SK-N-SH treated with all-trans-retinoic acid at 6 μM for 48 hours (cell line): Measurements from ENCODE around the gene CUL1.

Experiments used
- ARNTL ChIP-seq: fragments of 450-650 bp; formaldehyde crosslinking; IDR thresholded peaks from 2 replicates; pipeline ENCODE4 v1.5.0; 2020; ENCODE audit warnings: low read depth, mild to moderate bottlenecking, moderate library complexity, borderline replicate concordance
- CSRNP3 ChIP-seq: fragments of 250-450 bp; sonication (Bioruptor Pico); IDR thresholded peaks from 2 replicates; pipeline ENCODE4 v1.5.1; 2021; ENCODE audit warnings: mild to moderate bottlenecking, moderate library complexity
- GLIS3 ChIP-seq: fragments of 250-450 bp; sonication (Bioruptor Pico); IDR thresholded peaks from 2 replicates; pipeline ENCODE4 v1.5.0; 2020; ENCODE audit warnings: mild to moderate bottlenecking, moderate library complexity
- ISL1 ChIP-seq: fragments of 250-450 bp; sonication (Bioruptor Pico); IDR thresholded peaks from 2 replicates; pipeline ENCODE4 v2.1.2; 2022; ENCODE audit warnings: mild to moderate bottlenecking, moderate library complexity
- PPARA ChIP-seq: fragments of 250-450 bp; sonication (Bioruptor Pico); IDR thresholded peaks from 2 replicates; pipeline ENCODE4 v1.5.0; 2020; ENCODE audit warnings: mild to moderate bottlenecking, borderline replicate concordance
- TCF4 ChIP-seq: fragments of 250-450 bp; sonication (Bioruptor Pico); IDR thresholded peaks from 2 replicates; pipeline ENCODE4 v1.8.0; 2021; ENCODE audit warnings: mild to moderate bottlenecking, moderate library complexity, borderline replicate concordance
- TOX ChIP-seq: fragments of 250-450 bp; sonication (Bioruptor Pico); IDR thresholded peaks from 2 replicates; pipeline ENCODE4 v1.8.0; 2021; ENCODE audit warnings: mild to moderate bottlenecking, moderate library complexity, borderline replicate concordance
- ZFP30 ChIP-seq: fragments of 450-650 bp; formaldehyde crosslinking; IDR thresholded peaks from 2 replicates; pipeline ENCODE4 v1.5.0; 2022; ENCODE audit warnings: mild to moderate bottlenecking, moderate library complexity
- TF ChIP-seq, protein P1 (sequence below): fragments of 250-450 bp; sonication (Bioruptor Pico); IDR thresholded peaks from 2 replicates; pipeline ENCODE4 v1.8.0; 2020; ENCODE audit warnings: mild to moderate bottlenecking, moderate library complexity, borderline replicate concordance

GRCh38 chr7:148686312-148686937 lies 12.3 kb upstream of the CUL1 start:
- TF ChIP-seq ARNTL (no peak), TCF4 (CRISPR knock-in tag) (no peak), GLIS3 (no peak), PPARA (CRISPR knock-in tag) (no peak), ZFP30 (CRISPR knock-in tag) (no peak), CSRNP3 (CRISPR knock-in tag) (no peak), TOX (CRISPR knock-in tag) (no peak), ISL1 (no peak)
- TF ChIP-seq, protein P1, sequence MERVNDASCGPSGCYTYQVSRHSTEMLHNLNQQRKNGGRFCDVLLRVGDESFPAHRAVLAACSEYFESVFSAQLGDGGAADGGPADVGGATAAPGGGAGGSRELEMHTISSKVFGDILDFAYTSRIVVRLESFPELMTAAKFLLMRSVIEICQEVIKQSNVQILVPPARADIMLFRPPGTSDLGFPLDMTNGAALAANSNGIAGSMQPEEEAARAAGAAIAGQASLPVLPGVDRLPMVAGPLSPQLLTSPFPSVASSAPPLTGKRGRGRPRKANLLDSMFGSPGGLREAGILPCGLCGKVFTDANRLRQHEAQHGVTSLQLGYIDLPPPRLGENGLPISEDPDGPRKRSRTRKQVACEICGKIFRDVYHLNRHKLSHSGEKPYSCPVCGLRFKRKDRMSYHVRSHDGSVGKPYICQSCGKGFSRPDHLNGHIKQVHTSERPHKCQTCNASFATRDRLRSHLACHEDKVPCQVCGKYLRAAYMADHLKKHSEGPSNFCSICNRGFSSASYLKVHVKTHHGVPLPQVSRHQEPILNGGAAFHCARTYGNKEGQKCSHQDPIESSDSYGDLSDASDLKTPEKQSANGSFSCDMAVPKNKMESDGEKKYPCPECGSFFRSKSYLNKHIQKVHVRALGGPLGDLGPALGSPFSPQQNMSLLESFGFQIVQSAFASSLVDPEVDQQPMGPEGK (CRISPR knock-in tag) = no peak
